ENCODE data around the gene POLDIP2. TPM values are rescaled to one million over a fixed set of nuclear protein-coding genes. Genes with fewer than 3 reads are reported as not detected.

Gene POLDIP2
- total and polyA plus RNA-seq, 11 donors = 97.8 to 194 (median 163) TPM

GRCh38 chr17:28390984-28391383 is 33.7 kb upstream of the POLDIP2 start:
- H3K36me3 ChIP-seq = peaks cover 0 to 89% (median 69%) of the 10 kb centered on the region in 9 donors
- intact Hi-C loops (cut with DNase I) = no loop called here

GRCh38 chr17:28390563-28390962 is 33.2 kb upstream of the POLDIP2 start:
- Histone ChIP-seq H3K27ac (no peak overlapping the region), H3K4me1 (peaks cover 0 to 2% (median 0%) of the 10 kb centered on the region in 12 donors), H3K9me3 (no peaks in the 10 kb centered on the region), H3K36me3 (peaks cover 0 to 85% (median 65%) of the 10 kb centered on the region in 9 donors), H3K27me3 (no peaks in the 10 kb centered on the region), H3K4me3 (no peak overlapping the region)
- intact Hi-C loops (cut with DNase I) = no loop called here
- TF ChIP-seq POLR2A (IDR thresholded peaks at IDR 0.05) (no peak), CTCF (IDR thresholded peaks at IDR 0.05) (no peak)
- DNase-seq (no peak), ATAC-seq (no peak)
- WGBS, 4 donors = 88 to 93% (median 92%) methylated on average over 2 of the region's 2 CpGs

More at GRCh38 chr17:28390984-28391383, 33.7 kb upstream of the POLDIP2 start:
- Histone ChIP-seq H3K4me1 (no peaks in the 10 kb centered on the region), H3K9me3 (no peaks in the 10 kb centered on the region), H3K27me3 (no peaks in the 10 kb centered on the region), H3K4me3 (no peak overlapping the region), H3K27ac (no peak overlapping the region)
- TF ChIP-seq POLR2A (IDR thresholded peaks at IDR 0.05) (no peak), CTCF (IDR thresholded peaks at IDR 0.05) (no peak)
- DNase-seq (no peak), ATAC-seq (no peak)
- 77 to 92% (median 86%) methylated on average over 1 of the region's 1 CpG for WGBS, 4 donors

- no peak for DNase-seq
- Histone ChIP-seq H3K27ac (no peak overlapping the region), H3K9me3 (no peaks in the 10 kb centered on the region), H3K36me3 (peaks cover 0 to 81% (median 61%) of the 10 kb centered on the region in 9 donors), H3K27me3 (no peaks in the 10 kb centered on the region), H3K4me3 (no peak overlapping the region), H3K4me1 (peaks cover 0 to 6% (median 0%) of the 10 kb centered on the region in 12 donors)
- intact Hi-C loops (cut with DNase I) = no loop called here
- no peak for ATAC-seq
- TF ChIP-seq CTCF (IDR thresholded peaks at IDR 0.05) (no peak), POLR2A (IDR thresholded peaks at IDR 0.05) (no peak)
- WGBS, 4 donors = 82 to 92% (median 88%) methylated on average over 1 of the region's 1 CpG
These were observed 32.8 kb upstream of the POLDIP2 start for GRCh38 chr17:28390141-28390540.

- no peaks in the 10 kb centered on the region for H3K9me3 ChIP-seq
- H3K27me3 ChIP-seq = no peaks in the 10 kb centered on the region
- DNase-seq (no peak), ATAC-seq (no peak)
- no peak overlapping the region for H3K4me3 ChIP-seq
- intact Hi-C loops (cut with DNase I) = no loop called here
- no peak overlapping the region for H3K27ac ChIP-seq
- peaks cover 0 to 66% (median 50%) of the 10 kb centered on the region in 9 donors for H3K36me3 ChIP-seq
- WGBS, 4 donors = 96 to 98% (median 97%) methylated on average over 9 to 11 of the region's 11 CpGs
- no peak for TF ChIP-seq POLR2A (IDR thresholded peaks at IDR 0.05)
- no peak for TF ChIP-seq CTCF (IDR thresholded peaks at IDR 0.05)
- peaks cover 0 to 15% (median 3%) of the 10 kb centered on the region in 12 donors for H3K4me1 ChIP-seq
These were observed 30.8 kb upstream of the POLDIP2 start for GRCh38 chr17:28388106-28388505.

All from heart left ventricle (tissue), 16 donors.